IPS-NIHi11 (cell line): Measurements from ENCODE around the gene ATG4C.
A peak's percentile ranks its signal among the peaks of the same experiment; 100 is the strongest.

Experiments used
- DNase-seq: peaks from one replicate; pipeline ENCODE4 v3.0.0; 2012; ENCODE audit warnings: mixed read lengths, low spot score

Gene ATG4C

GRCh38 chr1:62904856-62905225 is 120.9 kb downstream of the ATG4C start:
- DNase-seq: no peak

- peak; percentile 21 for DNase-seq
Measured at GRCh38 chr1:62905309-62905708, 121.4 kb downstream of the ATG4C start.

- DNase-seq: no peak
Measured at GRCh38 chr1:62905872-62906271, 121.9 kb downstream of the ATG4C start.

GRCh38 chr1:62906428-62906886 is 122.5 kb downstream of the ATG4C start:
- DNase-seq: peak; percentile 51

GRCh38 chr1:62908168-62908695 is 124.3 kb downstream of the ATG4C start:
- no peak for DNase-seq

- peak; percentile 48 for DNase-seq
Measured at GRCh38 chr1:62912028-62912638, 128.2 kb downstream of the ATG4C start.
